Measurements from ENCODE around the gene ACTMAP. TPM values are rescaled to one million over a fixed set of nuclear protein-coding genes. Genes with fewer than 3 reads are reported as not detected.

The ACTMAP gene
- total RNA-seq, 1 experiment from 2014 or later: 27.7 TPM

GRCh38 chr19:40750874-40751537, 729 bp upstream of the ACTMAP start, which contains the start of gene SNRPA:
SNRPA (plus strand) TSS chr19:40751203; CDS start chr19:40751409, 206 bp downstream.
- peak within 1 kb of the TSS; percentile 71; the same call in 1 of the 2 replicates for H3K4ac ChIP-seq (ENCODE audit: low read depth, low read length)
- H3K9me3 ChIP-seq (ENCODE audit: control insufficient read depth, low read depth, low read length): no peaks in the 10 kb centered on the region
- peak within 1 kb of the TSS; percentile 24 for H2AK5ac ChIP-seq (ENCODE audit: insufficient read length, low read length)
- peak within 1 kb of the TSS; percentile 77 for H2BK12ac ChIP-seq (ENCODE audit: insufficient read length, low read depth, low read length)
- peaks cover 9% of the 10 kb centered on the region for H3K23me2 ChIP-seq (ENCODE audit: insufficient read length, low read depth, low read length, poor library complexity, severe bottlenecking)
- peak within 1 kb of the TSS; percentile 86 for H3T11ph ChIP-seq (ENCODE audit: low read length)
- H4K20me1 ChIP-seq (ENCODE audit: control insufficient read depth, insufficient read depth, insufficient read length): peaks cover 3% of the 10 kb centered on the region
- peak within 1 kb of the TSS; percentile 100 for H3K14ac ChIP-seq (ENCODE audit: insufficient read depth, low read length)
- peaks cover 35% of the 10 kb centered on the region; the same call in 1 of the 2 replicates for H3K79me2 ChIP-seq (ENCODE audit: insufficient read depth, low read length)
- peak within 1 kb of the TSS; percentile 78 for H4K8ac ChIP-seq (replicated peaks; ENCODE audit: insufficient read length, low read depth, low read length)
- Mint-ChIP-seq H3K27ac (peak within 1 kb of the TSS; percentile 99), H3K36me3 (ENCODE audit: insufficient read depth in 1 of 3, low read depth in 3 of 3) (peaks cover 37 to 48% (median 38%) of the 10 kb centered on the region in 3 experiments), H3K27me3 (ENCODE audit: low read depth) (no peaks in the 10 kb centered on the region; the same call in none of the 2 replicates), H3K9me3 (peaks cover 0 to 3% of the 10 kb centered on the region in 2 experiments; a peak in 1 of 5 replicates), H3K4me3 (peak within 1 kb of the TSS; percentile 95 to 98), H3K4me1 (peaks cover 31 to 40% of the 10 kb centered on the region in 2 experiments)
- H4K91ac ChIP-seq (ENCODE audit: insufficient read length, low read depth, low read length): peak within 1 kb of the TSS; percentile 82
- peak within 1 kb of the TSS; percentile 100 for H3K18ac ChIP-seq (ENCODE audit: insufficient read length, low read depth, low read length)
- peak within 1 kb of the TSS; percentile 98 for H2BK120ac ChIP-seq (ENCODE audit: low read depth, low read length, poor library complexity, severe bottlenecking)
- WGBS (ENCODE audit: extremely low coverage, insufficient read length, low lambda C conversion rate): no CpG with 5 or more reads among the region's 46 CpGs
- H3K27ac ChIP-seq (ENCODE audit: insufficient read length, low read depth, low read length): peak within 1 kb of the TSS; percentile 93
- H3K79me1 ChIP-seq (ENCODE audit: insufficient read depth, low read depth, low read length, poor library complexity, severe bottlenecking): peaks cover 7% of the 10 kb centered on the region
- H3K56ac ChIP-seq (ENCODE audit: insufficient read length, low read depth, low read length): peak within 1 kb of the TSS; percentile 95
- TF ChIP-seq, protein P1, sequence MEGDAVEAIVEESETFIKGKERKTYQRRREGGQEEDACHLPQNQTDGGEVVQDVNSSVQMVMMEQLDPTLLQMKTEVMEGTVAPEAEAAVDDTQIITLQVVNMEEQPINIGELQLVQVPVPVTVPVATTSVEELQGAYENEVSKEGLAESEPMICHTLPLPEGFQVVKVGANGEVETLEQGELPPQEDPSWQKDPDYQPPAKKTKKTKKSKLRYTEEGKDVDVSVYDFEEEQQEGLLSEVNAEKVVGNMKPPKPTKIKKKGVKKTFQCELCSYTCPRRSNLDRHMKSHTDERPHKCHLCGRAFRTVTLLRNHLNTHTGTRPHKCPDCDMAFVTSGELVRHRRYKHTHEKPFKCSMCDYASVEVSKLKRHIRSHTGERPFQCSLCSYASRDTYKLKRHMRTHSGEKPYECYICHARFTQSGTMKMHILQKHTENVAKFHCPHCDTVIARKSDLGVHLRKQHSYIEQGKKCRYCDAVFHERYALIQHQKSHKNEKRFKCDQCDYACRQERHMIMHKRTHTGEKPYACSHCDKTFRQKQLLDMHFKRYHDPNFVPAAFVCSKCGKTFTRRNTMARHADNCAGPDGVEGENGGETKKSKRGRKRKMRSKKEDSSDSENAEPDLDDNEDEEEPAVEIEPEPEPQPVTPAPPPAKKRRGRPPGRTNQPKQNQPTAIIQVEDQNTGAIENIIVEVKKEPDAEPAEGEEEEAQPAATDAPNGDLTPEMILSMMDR (conservative IDR thresholded peaks at IDR 0.05): no peak
- no peaks in the 10 kb centered on the region; the same call in 1 of the 2 replicates for H3K4me1 ChIP-seq (ENCODE audit: insufficient read depth, low read length)
- no peak within 1 kb of the TSS for H3K23ac ChIP-seq (ENCODE audit: insufficient read length, low read depth, low read length)
- H4K5ac ChIP-seq (ENCODE audit: insufficient read length, low read depth, low read length): peak within 1 kb of the TSS; percentile 94
- H3K27me3 ChIP-seq (ENCODE audit: insufficient read depth, low read length): no peaks in the 10 kb centered on the region
- peak; percentile 98 for DNase-seq
- peak within 1 kb of the TSS; percentile 71 for H2BK5ac ChIP-seq (ENCODE audit: insufficient read length, low read length)
- H2AFZ ChIP-seq (ENCODE audit: low read length): no peak within 1 kb of the TSS
- H3K4me2 ChIP-seq (ENCODE audit: insufficient read depth, insufficient read length, low read length): peak within 1 kb of the TSS; percentile 85
- no peak within 1 kb of the TSS for H2BK20ac ChIP-seq (ENCODE audit: low read depth, low read length, poor library complexity, severe bottlenecking)
- H3K9ac ChIP-seq (ENCODE audit: extremely low read depth, insufficient read length, low read length): peak within 1 kb of the TSS; percentile 99
- H2BK15ac ChIP-seq (ENCODE audit: low read depth, low read length): no peak within 1 kb of the TSS

All from H9 (cell line).